Measurements from ENCODE around the gene APBA2.
"Not testable (repeated sequence)": the region's sequence is repeated elsewhere in the genome, so short reads cannot be mapped to it uniquely, and the experiment has no call there.

APBA2 gene

DNA sequence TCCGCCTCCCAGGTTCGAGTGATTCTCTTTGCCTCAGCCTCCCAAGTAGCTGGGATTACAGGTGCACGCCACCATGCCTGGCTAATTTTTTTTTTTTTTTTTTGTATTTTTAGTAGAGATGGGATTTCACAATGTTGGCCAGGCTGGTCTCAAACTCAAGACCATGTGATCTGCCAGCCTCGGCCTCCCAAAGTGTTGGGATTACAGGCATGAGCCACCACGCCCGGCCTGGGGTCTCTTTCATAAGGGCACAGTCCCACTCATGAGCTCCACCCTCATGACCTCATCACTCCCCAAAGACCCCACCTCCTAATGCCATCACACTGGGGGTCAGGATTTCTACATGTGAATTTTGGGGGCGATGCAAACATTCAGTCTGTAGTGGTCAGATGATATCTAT is 159.4 kb downstream of the APBA2 start:
- not testable (repeated sequence) for DNase-seq

DNA sequence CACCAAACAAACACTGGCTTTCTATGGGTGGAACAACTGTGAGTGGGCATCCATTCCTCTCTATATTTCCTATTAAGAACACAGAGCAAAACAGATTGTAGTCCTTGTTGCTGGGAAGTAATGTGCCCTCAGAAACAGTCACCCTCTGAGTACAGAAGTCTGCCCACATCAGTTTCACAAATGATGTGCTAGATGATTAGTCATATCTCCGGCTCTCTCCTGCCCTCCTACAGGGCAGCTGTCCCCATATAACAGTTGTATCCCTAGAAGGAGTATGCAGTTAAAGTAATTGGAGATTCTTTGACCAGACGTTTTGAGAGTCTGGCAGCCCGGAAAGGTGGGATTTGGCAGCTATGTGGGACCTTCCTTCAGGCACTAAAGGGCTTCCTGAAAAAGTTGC is 159.9 kb downstream of the APBA2 start:
- DNase-seq: no peak

DNA sequence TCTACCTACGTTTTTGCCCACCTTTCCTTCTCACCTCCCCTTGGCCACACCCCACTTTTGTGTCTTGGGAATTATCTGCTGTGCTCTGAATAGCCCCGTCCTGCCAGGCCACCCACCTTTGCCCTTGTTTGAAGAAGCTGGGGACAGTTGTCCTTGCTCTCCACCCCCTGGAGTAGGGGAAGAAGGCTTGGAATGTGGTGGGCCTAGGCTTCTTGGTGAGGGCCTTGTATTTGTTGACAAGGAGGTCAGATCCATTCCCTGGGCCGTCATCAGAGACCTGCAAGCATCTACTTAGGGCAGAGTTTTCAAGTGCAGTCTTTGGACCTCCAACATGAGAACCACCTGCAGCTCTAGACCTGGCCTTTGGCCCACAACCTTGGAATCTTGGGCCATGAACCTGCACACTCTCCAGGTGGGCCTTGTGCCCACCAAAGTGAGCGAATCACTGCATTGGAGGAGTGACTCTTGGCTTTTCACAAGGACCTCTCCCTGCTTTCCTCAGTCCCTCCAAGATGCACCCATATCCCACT is 160.6 kb downstream of the APBA2 start:
- no peak for DNase-seq

DNA sequence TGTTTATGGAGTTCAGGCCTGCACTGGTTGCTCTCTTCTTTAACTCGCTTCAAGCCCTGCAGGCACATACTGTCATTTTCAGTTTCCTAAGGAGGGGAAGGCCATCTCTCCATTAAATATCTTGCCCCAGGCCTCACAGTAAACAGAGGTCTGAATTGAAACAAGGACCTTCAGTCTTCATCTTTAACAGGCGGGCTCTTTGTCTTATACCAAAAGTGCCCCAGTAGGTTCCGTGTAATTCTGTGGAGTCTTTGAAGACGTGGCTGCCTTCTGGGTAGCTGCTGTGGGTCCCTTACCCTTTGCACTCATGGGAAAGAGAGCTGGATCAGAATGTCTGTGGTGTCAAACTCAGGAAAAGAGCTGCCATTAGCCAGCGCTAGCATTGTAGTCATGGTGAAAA is 161.2 kb downstream of the APBA2 start:
- DNase-seq: no peak

DNA sequence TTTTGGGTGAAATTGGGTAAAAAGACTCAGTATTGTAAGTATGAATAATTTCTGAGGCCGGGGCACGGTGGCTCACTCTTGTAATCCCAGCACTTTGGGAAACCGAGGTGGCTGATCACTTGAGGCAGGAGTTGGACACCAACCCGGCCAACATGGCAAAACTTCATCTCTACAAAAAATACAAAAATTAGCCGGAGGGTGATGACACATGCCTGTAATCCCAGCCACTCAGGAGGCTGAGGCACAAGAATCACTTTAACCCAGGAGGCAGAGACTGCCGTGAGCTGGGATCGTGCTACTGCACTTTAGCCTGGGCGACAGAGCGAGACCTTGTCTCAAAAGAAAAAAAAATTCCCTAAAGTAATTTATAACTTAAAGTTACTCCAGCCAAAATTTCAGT is 162.2 kb downstream of the APBA2 start:
- no peak for DNase-seq

DNA sequence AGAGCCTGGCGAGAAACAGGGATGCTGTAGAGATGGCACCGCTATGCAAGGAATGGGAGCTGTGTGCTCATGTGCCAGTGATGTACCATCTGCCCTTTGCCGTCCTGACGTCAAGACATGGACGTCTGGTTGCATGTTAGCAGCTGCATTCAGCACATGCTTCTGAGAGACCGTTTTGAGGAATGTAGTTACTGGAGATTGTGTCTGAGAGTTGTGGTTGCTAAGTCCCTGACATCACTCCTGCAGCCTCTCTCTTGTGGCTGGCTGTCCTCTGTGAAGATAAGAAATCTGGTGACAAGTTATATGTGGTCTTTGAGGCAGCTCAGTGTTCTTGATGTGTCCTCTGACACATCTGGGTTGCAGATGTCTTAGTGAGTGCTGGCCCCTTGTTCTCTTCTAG is 165.1 kb downstream of the APBA2 start:
- DNase-seq: no peak

DNA sequence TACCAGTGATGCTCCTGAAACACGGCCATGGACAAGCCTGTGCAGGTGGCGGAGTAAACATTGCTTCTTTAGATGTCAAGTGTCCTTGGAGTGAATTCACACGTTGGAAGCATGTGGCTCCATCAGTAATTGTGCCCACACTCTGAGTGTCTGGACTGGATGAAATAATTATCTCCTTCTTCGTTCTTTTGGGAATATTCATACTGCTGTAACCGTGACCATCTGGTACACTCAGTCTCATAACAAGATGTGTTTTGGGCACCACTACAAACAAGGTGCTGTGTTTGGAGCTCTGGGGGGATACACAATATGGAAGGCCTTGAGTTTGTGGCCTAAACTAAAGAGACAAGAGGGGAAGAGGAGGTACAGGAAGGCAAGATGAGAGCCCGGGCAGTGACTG is 165.6 kb downstream of the APBA2 start:
- no peak for DNase-seq

DNA sequence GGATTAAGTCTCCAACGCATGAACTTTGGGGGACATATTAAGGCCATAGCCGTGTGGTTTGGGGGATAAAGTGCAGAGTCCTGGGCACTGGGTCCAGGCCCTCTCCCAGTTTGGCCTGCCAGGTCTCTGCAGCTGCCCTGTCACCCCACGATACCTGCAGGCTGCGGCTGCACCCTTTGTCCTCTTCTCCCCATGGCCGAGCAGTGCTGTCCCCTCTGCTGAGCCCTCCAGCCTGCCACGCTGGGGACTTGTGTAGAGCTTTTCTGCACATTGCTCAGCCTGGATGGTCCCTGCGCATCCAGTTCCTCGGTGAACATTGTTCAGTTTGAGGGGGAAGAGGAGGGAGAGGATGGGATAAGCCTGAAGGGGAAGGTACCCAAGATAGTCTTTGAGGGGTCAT is 167.2 kb downstream of the APBA2 start:
- DNase-seq: no peak

DNA sequence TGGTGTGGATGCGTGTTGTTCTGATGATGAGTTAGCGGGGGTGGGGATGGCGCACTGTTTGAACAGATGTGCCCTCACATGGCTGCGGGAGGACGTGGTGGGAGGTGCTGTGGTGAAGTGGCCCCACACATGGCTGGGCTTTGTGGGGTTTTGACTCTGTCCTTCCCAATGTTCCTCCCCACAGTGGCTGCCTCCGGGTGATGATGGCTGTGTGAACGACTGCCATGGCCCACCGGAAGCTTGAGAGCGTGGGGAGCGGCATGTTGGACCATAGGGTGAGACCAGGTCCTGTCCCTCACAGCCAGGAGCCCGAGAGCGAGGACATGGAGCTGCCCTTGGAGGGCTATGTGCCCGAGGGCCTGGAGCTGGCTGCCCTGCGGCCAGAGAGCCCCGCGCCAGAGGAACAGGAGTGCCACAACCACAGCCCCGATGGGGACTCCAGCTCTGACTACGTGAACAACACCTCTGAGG is 167.9 kb downstream of the APBA2 start:
- DNase-seq: no peak

DNA sequence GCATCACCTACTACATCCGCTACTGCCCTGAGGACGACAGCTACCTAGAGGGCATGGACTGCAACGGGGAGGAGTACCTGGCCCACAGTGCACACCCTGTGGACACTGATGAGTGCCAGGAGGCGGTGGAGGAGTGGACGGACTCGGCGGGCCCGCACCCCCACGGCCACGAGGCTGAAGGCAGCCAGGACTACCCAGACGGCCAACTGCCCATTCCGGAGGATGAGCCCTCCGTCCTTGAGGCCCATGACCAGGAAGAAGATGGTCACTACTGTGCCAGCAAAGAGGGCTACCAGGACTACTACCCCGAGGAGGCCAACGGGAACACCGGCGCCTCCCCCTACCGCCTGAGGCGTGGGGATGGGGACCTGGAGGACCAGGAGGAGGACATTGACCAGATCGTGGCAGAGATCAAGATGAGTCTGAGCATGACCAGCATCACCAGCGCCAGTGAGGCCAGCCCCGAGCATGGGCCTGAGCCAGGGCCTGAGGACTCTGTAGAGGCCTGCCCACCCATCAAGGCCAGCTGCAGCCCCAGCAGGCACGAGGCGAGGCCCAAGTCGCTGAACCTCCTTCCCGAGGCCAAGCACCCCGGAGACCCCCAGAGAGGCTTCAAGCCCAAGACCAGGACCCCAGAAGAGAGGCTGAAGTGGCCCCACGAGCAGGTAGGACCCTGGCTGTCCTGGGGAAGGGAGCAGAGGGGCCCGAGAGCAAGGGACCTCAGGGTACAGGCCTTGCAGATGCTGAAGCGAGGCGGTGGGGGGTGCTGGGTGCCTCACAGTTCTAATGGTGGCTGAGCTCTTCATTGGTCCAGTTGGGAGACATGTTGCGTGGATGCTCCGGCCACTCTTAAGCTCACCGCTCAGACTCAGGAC is 168.6 kb downstream of the APBA2 start:
- no peak for DNase-seq

DNA sequence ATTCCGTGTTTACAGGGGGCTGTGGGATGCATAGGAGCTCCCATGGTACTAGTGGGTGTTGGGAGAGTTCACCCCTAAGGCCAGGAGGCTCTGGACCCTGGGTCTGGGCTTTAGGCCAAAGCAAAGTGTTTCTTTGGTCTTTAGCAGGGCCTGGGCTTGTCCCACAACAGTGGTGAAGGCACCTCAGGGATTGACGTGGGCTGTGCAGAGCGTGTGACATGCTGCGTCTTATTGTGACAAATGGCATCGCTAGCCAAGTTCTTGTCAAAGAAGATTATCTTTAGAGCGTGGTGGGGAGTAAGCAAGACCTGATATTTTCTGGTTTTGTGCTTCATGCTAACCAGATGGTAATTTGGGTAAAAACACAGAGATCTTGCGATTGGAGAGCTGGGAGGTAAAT is 170.1 kb downstream of the APBA2 start:
- DNase-seq: no peak

DNA sequence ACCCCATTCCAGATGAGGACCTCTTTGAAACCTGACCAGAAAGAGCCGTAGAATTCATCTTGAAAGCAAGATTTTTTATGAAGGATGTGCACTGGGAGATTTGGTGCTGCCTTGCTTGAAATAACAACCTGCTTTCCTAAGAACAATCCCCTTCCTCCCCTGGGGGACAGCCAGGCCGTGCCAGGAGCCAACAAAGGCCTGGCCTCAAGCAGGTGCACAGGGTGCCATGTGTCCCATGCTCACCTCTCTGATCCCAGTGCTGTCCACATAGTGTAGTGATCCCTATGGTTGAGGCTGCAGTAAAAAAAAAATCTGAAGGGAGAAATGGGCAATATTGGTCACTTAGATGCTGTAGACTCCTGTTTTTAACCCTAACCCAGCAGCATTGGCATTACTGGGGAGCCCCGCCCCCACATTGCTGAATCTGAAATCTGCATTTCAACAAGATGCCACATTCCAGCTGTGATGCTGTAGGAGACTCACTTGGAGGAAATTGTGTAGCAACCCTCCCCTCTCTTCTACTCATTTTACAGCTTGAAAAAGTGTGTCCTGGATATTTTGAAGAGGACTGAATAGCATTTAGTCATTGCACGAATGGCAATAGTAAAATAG is 171.2 kb downstream of the APBA2 start:
- no peak for DNase-seq

DNA sequence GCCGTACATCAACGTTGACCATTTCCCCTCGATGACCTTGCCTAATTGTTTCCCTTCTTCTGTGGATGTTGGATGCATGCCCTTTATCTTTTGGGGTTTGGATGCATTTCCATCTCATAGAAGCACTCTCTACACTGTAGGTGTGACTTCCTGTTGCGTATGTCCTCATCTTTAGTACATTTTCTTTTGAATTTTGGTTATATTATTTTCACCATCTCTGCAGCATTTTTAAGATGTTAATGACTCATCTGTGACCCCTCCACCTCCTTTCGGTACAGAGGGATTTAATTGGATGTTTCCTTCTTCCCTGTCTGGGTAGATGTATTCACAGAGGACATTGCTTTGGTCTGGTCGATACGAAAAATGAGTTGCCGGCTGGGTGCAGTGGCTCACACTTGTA is 172.1 kb downstream of the APBA2 start:
- no peak for DNase-seq

DNA sequence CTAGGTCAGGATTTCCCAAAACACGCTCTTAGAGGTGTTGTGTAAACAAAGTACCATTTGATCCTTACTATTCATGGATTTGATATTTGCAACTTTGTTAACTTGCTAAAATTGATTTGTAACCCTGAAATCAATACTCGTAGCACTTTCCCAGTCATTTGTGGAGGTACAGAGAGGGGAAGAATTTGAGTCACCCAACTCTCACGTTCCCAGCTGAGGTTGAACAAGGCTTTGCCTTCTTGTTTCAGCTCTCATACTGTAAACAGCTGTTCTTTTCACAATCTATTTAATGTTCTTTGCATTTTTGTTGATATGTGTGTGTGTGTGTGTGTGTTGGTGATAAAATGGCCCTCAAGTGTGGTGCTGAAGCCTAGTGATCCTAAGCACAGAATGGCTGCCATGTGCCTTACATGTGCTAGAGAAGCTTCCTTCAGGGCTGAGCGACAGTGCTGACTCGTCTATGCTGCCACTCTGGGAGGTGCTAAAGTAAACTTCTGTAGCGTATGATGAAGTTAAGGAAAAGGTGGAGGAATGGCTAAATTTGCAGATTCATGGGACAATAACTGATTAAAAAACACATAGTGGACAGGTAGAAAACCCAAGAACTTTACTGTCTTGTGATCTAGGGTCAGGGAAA is 173.2 kb downstream of the APBA2 start:
- DNase-seq: no peak

DNA sequence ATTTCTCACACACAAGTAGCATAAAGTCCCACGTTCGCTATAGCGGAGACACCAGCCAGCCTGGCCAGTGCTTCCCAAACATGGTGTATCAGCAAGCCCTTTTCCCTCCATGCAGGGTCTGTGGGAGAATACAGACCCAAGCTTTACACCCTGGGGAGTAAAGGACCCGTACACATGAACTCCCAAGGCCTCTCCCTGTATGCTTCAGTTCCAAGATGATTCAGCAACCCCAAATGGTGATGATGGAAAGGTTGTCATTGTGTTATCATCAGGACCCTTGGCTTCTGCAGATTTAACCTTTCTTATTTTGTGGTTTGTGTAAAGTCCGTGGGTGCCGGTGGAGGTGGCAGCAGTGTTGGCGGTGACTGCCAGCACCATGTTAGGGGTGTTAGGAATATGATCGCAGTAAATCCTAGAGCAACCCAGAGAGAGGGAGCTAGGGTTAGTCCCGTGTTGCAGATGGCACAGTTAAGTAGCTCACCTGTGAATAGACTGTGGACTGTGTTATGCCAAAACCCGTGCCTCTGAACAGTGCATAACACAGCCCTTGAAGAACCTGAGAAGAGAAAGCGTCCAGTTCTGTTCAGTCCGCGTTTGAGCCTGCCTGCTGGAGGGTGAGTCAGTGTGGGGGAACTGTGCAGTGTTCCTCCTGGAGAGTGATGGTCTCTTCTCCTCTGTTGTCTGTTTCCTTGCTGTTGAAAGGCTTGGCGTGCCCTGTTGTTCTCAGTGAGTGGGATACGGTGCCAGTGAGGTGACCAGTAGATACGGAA is 174.3 kb downstream of the APBA2 start:
- DNase-seq: no peak

DNA sequence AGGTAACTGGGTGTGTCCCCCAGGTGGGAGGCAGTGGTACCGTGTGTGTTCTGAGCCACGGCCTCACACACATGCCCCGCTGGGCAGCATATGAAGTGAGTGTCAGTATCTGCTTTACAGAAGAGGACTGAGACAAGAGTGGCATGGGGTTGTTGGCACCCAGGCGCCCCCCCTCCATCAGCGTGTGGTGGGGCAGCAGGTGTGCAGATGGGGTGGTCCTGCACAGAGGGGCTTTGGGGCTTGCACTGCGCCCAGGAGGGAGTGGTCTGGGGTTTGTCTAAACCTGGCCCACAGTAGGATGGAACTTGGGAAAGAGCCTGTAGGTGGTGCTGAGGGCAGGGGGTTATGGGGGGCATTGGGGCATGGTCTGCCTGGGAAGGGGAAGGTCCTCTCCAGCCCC is 176.0 kb downstream of the APBA2 start:
- no peak for DNase-seq

DNA sequence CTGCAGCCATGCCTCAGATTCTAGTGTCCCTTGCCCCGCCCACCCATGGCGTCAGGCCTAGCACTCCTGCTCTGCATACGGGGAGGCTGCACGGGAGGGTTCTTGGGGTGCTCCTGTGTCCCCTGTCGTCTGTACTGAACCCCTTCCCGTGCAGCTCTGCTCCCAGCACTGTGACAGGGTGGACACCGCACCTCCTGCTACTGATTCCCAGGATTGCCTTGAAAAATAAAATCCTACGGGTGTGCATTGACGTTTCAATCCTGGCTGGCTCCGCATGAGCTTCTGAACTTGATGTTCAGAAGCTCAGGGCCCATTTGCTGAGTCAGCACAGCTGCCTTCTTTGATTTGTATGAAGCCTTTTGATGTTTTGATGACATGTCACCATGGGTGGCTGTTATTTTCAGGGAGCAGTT is 176.4 kb downstream of the APBA2 start:
- no peak for DNase-seq

DNA sequence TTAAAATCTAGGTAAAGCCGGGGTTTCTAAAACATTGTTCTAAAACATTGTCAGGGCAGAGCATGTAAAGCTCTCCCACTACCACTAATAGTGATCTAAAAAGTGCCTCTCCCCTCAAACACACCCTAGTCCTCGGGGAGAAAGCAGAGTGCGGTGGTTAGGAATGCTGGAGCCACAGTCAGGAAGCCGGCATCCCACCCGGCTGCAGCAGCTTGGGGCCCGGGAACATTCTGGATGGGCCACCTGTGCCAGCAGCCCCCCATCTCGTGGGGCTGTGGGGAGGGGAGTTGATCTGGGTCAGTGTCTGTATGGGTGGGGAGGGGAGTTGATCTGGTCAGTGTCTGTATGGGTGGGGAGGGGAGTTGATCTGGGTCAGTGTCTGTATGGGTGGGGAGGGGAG is 176.9 kb downstream of the APBA2 start:
- DNase-seq: no peak

DNA sequence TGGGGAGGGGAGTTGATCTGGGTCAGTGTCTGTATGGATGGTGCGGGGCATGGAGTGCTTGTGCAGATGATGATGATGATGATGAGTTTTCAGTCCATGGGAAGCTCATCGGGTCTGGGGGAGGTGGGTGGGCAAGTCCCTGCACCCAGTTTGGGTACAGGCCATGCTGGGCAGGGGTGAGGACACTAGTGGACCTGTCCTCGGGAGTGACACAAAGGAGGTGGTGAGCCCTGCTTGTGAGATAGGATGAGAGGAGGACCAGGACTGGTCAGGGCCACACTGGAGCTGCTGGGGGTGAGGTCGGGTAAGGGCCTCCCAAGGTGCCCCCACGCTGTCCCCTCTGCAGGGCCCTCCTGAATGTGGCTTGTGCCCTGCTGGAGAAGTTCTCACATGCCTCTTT is 177.9 kb downstream of the APBA2 start:
- DNase-seq: no peak

DNA sequence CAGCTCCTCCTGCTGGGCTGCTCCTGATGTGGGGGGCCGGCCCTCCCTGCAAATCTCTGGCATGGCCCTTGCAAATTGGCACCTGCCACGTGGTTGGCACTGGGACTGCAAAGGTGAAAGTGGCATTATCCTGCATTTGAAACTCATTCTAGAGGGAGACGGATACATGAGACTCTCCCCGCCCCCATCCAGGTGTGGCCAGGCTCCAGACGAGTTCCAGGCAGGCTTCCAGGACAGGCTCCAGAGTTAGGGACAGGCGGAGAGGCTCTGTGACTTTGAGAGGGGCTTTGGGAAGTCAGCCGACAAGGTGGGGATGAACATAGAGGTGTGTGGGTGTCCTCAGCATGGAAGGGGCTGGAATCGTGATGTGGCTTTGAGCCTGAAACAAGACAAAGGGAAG is 178.5 kb downstream of the APBA2 start:
- no peak for DNase-seq

DNA sequence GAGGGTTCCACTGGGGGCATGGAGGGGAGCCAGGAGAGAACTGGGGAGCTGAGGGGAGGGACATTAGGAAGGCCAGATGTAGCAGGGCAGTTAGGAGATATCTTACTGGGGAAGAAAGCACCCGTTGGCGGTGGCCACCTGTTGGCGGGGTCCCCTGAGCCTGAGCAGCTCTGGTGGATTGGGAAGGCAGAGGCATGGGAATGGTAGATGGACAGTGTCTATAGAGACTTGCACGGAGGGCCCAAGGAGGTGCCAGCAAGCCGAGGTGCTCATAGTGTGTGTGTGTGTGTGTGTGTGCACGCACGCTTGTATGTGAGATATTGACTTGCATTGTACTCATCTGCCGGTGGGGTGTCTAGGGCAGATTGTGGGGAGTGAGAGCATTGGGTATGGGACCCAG is 179.0 kb downstream of the APBA2 start:
- DNase-seq: no peak

DNA sequence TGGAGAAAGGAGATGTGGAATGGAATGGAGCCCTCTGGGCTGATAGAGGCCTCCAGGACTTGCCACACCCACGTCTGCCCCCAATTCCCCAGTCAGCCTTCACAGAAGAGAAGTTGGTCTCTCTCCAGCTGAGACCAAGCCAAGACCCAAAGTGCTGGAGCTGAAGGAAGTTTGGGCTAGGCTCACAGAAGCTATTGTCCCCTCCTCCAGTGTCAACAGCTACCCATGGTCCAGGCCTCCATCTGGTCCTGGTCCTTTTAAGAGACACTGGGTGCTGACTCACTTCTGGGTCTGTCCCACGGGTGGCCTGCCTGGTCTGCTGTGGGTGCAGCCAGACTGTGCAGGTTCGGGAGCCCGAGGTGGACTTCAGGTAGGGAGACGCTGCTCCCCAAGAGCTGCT is 179.8 kb downstream of the APBA2 start:
- no peak for DNase-seq

DNA sequence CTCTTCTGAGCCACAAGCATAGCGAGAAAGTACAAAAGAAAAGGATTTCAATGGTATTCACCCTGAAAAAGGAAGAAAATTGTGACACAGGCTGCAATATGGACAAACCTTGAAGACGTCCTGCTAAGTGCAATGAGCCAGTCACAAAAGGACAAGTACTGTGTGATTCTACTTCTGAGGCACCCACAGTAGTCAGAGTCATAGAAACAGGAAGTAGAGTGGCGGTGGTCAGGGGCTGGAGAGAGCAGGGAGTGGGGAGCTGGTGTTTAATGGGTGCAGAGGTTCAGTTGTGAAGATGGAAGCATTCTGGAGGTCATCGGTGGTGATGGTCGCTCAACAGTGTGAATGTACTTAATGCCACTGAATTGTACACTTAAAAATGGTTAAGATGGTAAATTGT is 180.5 kb downstream of the APBA2 start:
- no peak for DNase-seq
